Measurements from ENCODE around the gene RC3H1. TPM values are rescaled to one million over a fixed set of nuclear protein-coding genes. Genes with fewer than 3 reads are reported as not detected.

The RC3H1 gene
- total RNA-seq, 1 donor = 37.0 TPM

GRCh38 chr1:174039027-174039426, 16.9 kb upstream of the RC3H1 start:
- DNase-seq (ENCODE audit: low read depth) = peak; percentile 45
- H3K4me3 ChIP-seq (ENCODE audit: low read depth, low read length) = no peak overlapping the region
- no peak for TF ChIP-seq CTCF (IDR thresholded peaks at IDR 0.05; ENCODE audit: insufficient read depth, low read length)

GRCh38 chr1:174036798-174037197, 14.6 kb upstream of the RC3H1 start:
- no peak for DNase-seq (ENCODE audit: low read depth)
- H3K4me3 ChIP-seq (ENCODE audit: low read depth, low read length) = no peak overlapping the region
- no peak for TF ChIP-seq CTCF (IDR thresholded peaks at IDR 0.05; ENCODE audit: insufficient read depth, low read length)

- H3K4me3 ChIP-seq (ENCODE audit: low read depth, low read length) = no peak overlapping the region
- no peak for TF ChIP-seq CTCF (IDR thresholded peaks at IDR 0.05; ENCODE audit: insufficient read depth, low read length)
- DNase-seq (ENCODE audit: low read depth) = no peak
Measured at GRCh38 chr1:174036204-174036603, 14.0 kb upstream of the RC3H1 start.

- H3K4me3 ChIP-seq (ENCODE audit: low read depth, low read length) = no peak overlapping the region
- no peak for DNase-seq (ENCODE audit: low read depth)
- no peak for TF ChIP-seq CTCF (IDR thresholded peaks at IDR 0.05; ENCODE audit: insufficient read depth, low read length)
Measured at GRCh38 chr1:174032671-174033222, 10.6 kb upstream of the RC3H1 start.

GRCh38 chr1:174031099-174031498, 8.9 kb upstream of the RC3H1 start:
- H3K4me3 ChIP-seq (ENCODE audit: low read depth, low read length) = no peak overlapping the region
- no peak for TF ChIP-seq CTCF (IDR thresholded peaks at IDR 0.05; ENCODE audit: insufficient read depth, low read length)
- DNase-seq (ENCODE audit: low read depth) = no peak

GRCh38 chr1:174028495-174028894, 6.3 kb upstream of the RC3H1 start:
- TF ChIP-seq CTCF (IDR thresholded peaks at IDR 0.05; ENCODE audit: insufficient read depth, low read length) = no peak
- peak; percentile 52 for DNase-seq (ENCODE audit: low read depth)
- H3K4me3 ChIP-seq (ENCODE audit: low read depth, low read length) = no peak overlapping the region

GRCh38 chr1:174023440-174023839, 1.3 kb upstream of the RC3H1 start:
- H3K4me3 ChIP-seq (ENCODE audit: low read depth, low read length) = no peak overlapping the region
- TF ChIP-seq CTCF (IDR thresholded peaks at IDR 0.05; ENCODE audit: insufficient read depth, low read length) = no peak
- no peak for DNase-seq (ENCODE audit: low read depth)
